ENCODE results near the gene CHST13.

- TF ChIP-seq CTCF (IDR thresholded peaks at IDR 0.05; ENCODE audit: extremely low read depth in 1 of 2, insufficient read depth in 1 of 2, low read depth in 1 of 2, low read length in 2 of 2) (no peak), MAX (IDR thresholded peaks at IDR 0.05; ENCODE audit: insufficient read depth, insufficient read length) (no peak), POLR2A (IDR thresholded peaks at IDR 0.05; ENCODE audit: low read depth, low read length) (no peak), GATA2 (IDR thresholded peaks at IDR 0.05; ENCODE audit: insufficient read depth, insufficient read length, low read depth, low read length) (no peak), POLR2AphosphoS5 (IDR thresholded peaks at IDR 0.05; ENCODE audit: insufficient read depth, low read depth, low read length) (no peak), EZH2 (IDR thresholded peaks at IDR 0.05; ENCODE audit: borderline replicate concordance, low read depth, low read length, severe bottlenecking) (no peak), MYC (IDR thresholded peaks at IDR 0.05; ENCODE audit: low read depth, low read length) (no peak)
Observed at GRCh38 chr3:126515066-126515706, 8.8 kb upstream of the CHST13 start.

Measured in endothelial cell of umbilical vein (primary cell).